GM19397 (cell line): Measurements from ENCODE around the gene RASAL3.

Experiments used
- ATAC-seq: cut with Tn5 transposase; IDR thresholded peaks from one replicate; pipeline ENCODE4 v1.9.1; 2021; ENCODE audit warnings: mild to moderate bottlenecking, moderate library complexity; ENCODE audit not compliant: unreplicated experiment

The RASAL3 gene

GRCh38 chr19:15436012-15436825, 28.1 kb downstream of the RASAL3 start:
- no peak for ATAC-seq

GRCh38 chr19:15433519-15434069, 30.8 kb downstream of the RASAL3 start:
- ATAC-seq: no peak

GRCh38 chr19:15432629-15433518, 31.5 kb downstream of the RASAL3 start:
- ATAC-seq: peak; percentile 77

GRCh38 chr19:15432018-15432494, 32.3 kb downstream of the RASAL3 start:
- ATAC-seq: no peak

- ATAC-seq: no peak
These were observed 32.8 kb downstream of the RASAL3 start for GRCh38 chr19:15431396-15432017.

- no peak for ATAC-seq
These were observed 33.7 kb downstream of the RASAL3 start for GRCh38 chr19:15430526-15431120.

- ATAC-seq: no peak
These were observed 34.4 kb downstream of the RASAL3 start for GRCh38 chr19:15429825-15430467.

- no peak for ATAC-seq
These were observed 35.2 kb downstream of the RASAL3 start for GRCh38 chr19:15428956-15429824.

GRCh38 chr19:15427991-15428471, 36.3 kb downstream of the RASAL3 start:
- ATAC-seq: no peak

GRCh38 chr19:15427350-15427700, 37.0 kb downstream of the RASAL3 start:
- no peak for ATAC-seq

- no peak for ATAC-seq
These were observed 37.6 kb downstream of the RASAL3 start for GRCh38 chr19:15426485-15427349.

- ATAC-seq: no peak
These were observed 38.9 kb downstream of the RASAL3 start for GRCh38 chr19:15425321-15425950.

- ATAC-seq: no peak
These were observed 39.6 kb downstream of the RASAL3 start for GRCh38 chr19:15424692-15425272.

- ATAC-seq: no peak
These were observed 40.2 kb downstream of the RASAL3 start for GRCh38 chr19:15424121-15424520.

GRCh38 chr19:15423130-15423529, 41.2 kb downstream of the RASAL3 start:
- no peak for ATAC-seq

- ATAC-seq: no peak
These were observed 41.9 kb downstream of the RASAL3 start for GRCh38 chr19:15422296-15423075.
